ENCODE results near the gene GPR55. TPM values are rescaled to one million over a fixed set of nuclear protein-coding genes. Genes with fewer than 3 reads are reported as not detected.

The GPR55 gene
- total and polyA plus RNA-seq, 11 donors: 0.03 to 0.36 (median 0.11) TPM; not detected in 6

DNA sequence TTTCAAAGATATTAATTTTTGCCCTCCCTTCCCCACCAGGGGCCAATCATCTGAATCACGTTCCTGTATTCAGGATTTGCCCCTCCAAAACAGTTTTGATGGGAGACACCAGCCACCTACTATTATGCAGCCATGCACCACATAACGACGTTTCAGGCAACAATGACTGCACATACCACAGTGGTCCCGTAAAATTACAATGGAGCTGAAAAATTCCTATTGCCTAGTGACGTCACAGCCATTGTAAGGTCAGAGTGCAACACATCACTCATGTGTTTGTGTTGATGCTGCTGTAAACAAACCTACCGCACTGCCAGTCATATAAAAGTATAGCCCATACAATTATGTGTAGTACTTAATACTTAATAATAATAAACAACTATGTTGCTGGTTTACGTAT is 37.7 kb downstream of the GPR55 start:
- H3K36me3 ChIP-seq: no peaks in the 10 kb centered on the region
- ATAC-seq: no peak

GRCh38 chr2:230886671-230887071 is 38.4 kb downstream of the GPR55 start:
- no peak overlapping the region for H3K4me3 ChIP-seq
- H3K4me1 ChIP-seq: peaks cover 0 to 9% (median 0%) of the 10 kb centered on the region in 12 donors
- no peaks in the 10 kb centered on the region for H3K27me3 ChIP-seq
- no peaks in the 10 kb centered on the region for H3K36me3 ChIP-seq
- no peaks in the 10 kb centered on the region for H3K9me3 ChIP-seq
- intact Hi-C loops (cut with DNase I): no loop called here
- no peak for TF ChIP-seq POLR2A (IDR thresholded peaks at IDR 0.05)
- peak in 1 of 5 donors; percentile 51 for DNase-seq
- WGBS, 4 donors: 80 to 89% (median 81%) methylated on average over 12 to 14 of the region's 14 CpGs
- no peak for ATAC-seq
- no peak overlapping the region for H3K27ac ChIP-seq

More for the DNA sequence above, 37.7 kb downstream of the GPR55 start:
- intact Hi-C loops (cut with DNase I): no loop called here
- Histone ChIP-seq H3K27ac (no peak overlapping the region), H3K27me3 (no peaks in the 10 kb centered on the region), H3K4me3 (no peak overlapping the region), H3K4me1 (peaks cover 0 to 9% (median 0%) of the 10 kb centered on the region in 12 donors), H3K9me3 (no peaks in the 10 kb centered on the region)
- TF ChIP-seq POLR2A (IDR thresholded peaks at IDR 0.05) (no peak), CTCF (IDR thresholded peaks at IDR 0.05) (no peak)
- no peak for DNase-seq
- 91 to 93% (median 92%) methylated on average over 7 of the region's 7 CpGs for WGBS, 4 donors

GRCh38 chr2:230886206-230886605 is 38.8 kb downstream of the GPR55 start:
- 69 to 81% (median 79%) methylated on average over 4 to 5 of the region's 5 CpGs for WGBS, 4 donors
- no peak for DNase-seq
- Histone ChIP-seq H3K27ac (no peak overlapping the region), H3K4me1 (peaks cover 0 to 9% (median 0%) of the 10 kb centered on the region in 12 donors), H3K36me3 (no peaks in the 10 kb centered on the region), H3K27me3 (no peaks in the 10 kb centered on the region), H3K4me3 (no peak overlapping the region), H3K9me3 (no peaks in the 10 kb centered on the region)
- intact Hi-C loops (cut with DNase I): no loop called here
- TF ChIP-seq CTCF (IDR thresholded peaks at IDR 0.05) (no peak), POLR2A (IDR thresholded peaks at IDR 0.05) (no peak)
- no peak for ATAC-seq

GRCh38 chr2:230885463-230886130 is 39.4 kb downstream of the GPR55 start:
- H3K9me3 ChIP-seq: no peaks in the 10 kb centered on the region
- 30 to 43% (median 41%) methylated on average over 11 of the region's 11 CpGs for WGBS, 4 donors
- H3K27me3 ChIP-seq: no peaks in the 10 kb centered on the region
- DNase-seq: no peak
- no peak overlapping the region for H3K27ac ChIP-seq
- H3K4me3 ChIP-seq: no peak overlapping the region
- TF ChIP-seq CTCF (IDR thresholded peaks at IDR 0.05) (no peak), POLR2A (IDR thresholded peaks at IDR 0.05) (no peak)
- no peaks in the 10 kb centered on the region for H3K36me3 ChIP-seq
- peak in 2 of 4 donors; percentile 22 to 37 for ATAC-seq
- intact Hi-C loops (cut with DNase I): no loop called here
- H3K4me1 ChIP-seq: peaks cover 0 to 9% (median 0%) of the 10 kb centered on the region in 12 donors
